SK-N-MC (cell line): Measurements from ENCODE around the gene EDNRA.

ENCODE experiments used
- DNase-seq: peaks from one replicate; pipeline ENCODE4 v3.0.0-alpha.2; 2011; ENCODE audit warnings: low read depth, low spot score
- H3K27ac ChIP-seq: fragments of 200-600 bp; sonication (generic); 2 replicates; pipeline ENCODE4 v1.5.1; 2016; ENCODE audit warnings: mixed run types
- H3K36me3 ChIP-seq: fragments of 200-600 bp; sonication (generic); 2 replicates; pipeline ENCODE4 v1.6.1; 2017; ENCODE audit warnings: antibody characterized with exemption, low read length, mixed read lengths; ENCODE audit not compliant: insufficient read depth
- H3K4me3 ChIP-seq: fragments of 200-600 bp; sonication (generic); 2 replicates; pipeline ENCODE4 v1.5.1; 2016
- H3K9ac ChIP-seq: fragments of 200-600 bp; sonication (generic); 2 replicates; pipeline ENCODE4 v1.8.0; 2017; ENCODE audit warnings: mixed run types, mixed read lengths; ENCODE audit not compliant: insufficient read length
- H3K9me3 ChIP-seq: fragments of 200-600 bp; sonication (generic); 2 replicates; pipeline ENCODE4 v1.6.1; 2017; ENCODE audit warnings: low read depth, mild to moderate bottlenecking, antibody characterized with exemption, low read length, moderate library complexity, mixed read lengths
- EZH2 ChIP-seq: fragments of 200-600 bp; sonication (generic); IDR thresholded peaks from one replicate; pipeline ENCODE4 v1.6.1; 2017; ENCODE audit warnings: antibody characterized with exemption
- FOXP2 ChIP-seq: optimal IDR thresholded peaks from 2 replicates; pipeline ENCODE3; 2011; ENCODE audit warnings: mild to moderate bottlenecking, moderate library complexity; ENCODE audit not compliant: insufficient read depth; ENCODE audit errors: extremely low read length, control extremely low read depth
- POLR2AphosphoS5 ChIP-seq: IDR thresholded peaks from 2 replicates; pipeline ENCODE4 v1.6.1; 2012; ENCODE audit warnings: mild to moderate bottlenecking, low read depth, low read length, borderline replicate concordance

EDNRA gene

GRCh38 chr4:147509386-147509785 is 28.5 kb downstream of the EDNRA start:
- Histone ChIP-seq H3K9me3 (no peaks in the 10 kb centered on the region), H3K36me3 (no peaks in the 10 kb centered on the region; the same call in 1 of the 2 replicates), H3K27ac (no peak overlapping the region), H3K9ac (no peak overlapping the region), H3K4me3 (no peak overlapping the region)
- DNase-seq, result no peak
- TF ChIP-seq POLR2AphosphoS5, result no peak
- no peak for TF ChIP-seq FOXP2
- no peak for TF ChIP-seq EZH2

GRCh38 chr4:147510962-147511668 is 30.2 kb downstream of the EDNRA start:
- Histone ChIP-seq H3K36me3 (no peaks in the 10 kb centered on the region; the same call in 1 of the 2 replicates), H3K27ac (peak overlapping the region; percentile 86), H3K9me3 (no peaks in the 10 kb centered on the region), H3K9ac (peak overlapping the region; percentile 58), H3K4me3 (peak overlapping the region; percentile 65)
- TF ChIP-seq EZH2, result no peak
- no peak for DNase-seq

GRCh38 chr4:147513091-147513490 is 32.2 kb downstream of the EDNRA start:
- H3K4me3 ChIP-seq, result peak overlapping the region; percentile 15
- no peak for DNase-seq
- no peak overlapping the region for H3K27ac ChIP-seq
- H3K9me3 ChIP-seq, result no peaks in the 10 kb centered on the region
- H3K36me3 ChIP-seq, result no peaks in the 10 kb centered on the region
- no peak for TF ChIP-seq FOXP2
- TF ChIP-seq POLR2AphosphoS5, result no peak
- H3K9ac ChIP-seq, result no peak overlapping the region

- peak; percentile 45; the same call in 1 of the 2 replicates for TF ChIP-seq POLR2AphosphoS5
- TF ChIP-seq FOXP2, result no peak
- no peak for TF ChIP-seq EZH2
- Histone ChIP-seq H3K27ac (peak overlapping the region; percentile 60; the same call in 1 of the 2 replicates), H3K9me3 (no peaks in the 10 kb centered on the region), H3K36me3 (no peaks in the 10 kb centered on the region), H3K4me3 (peak overlapping the region; percentile 15), H3K9ac (no peak overlapping the region)
- no peak for DNase-seq
Measured at GRCh38 chr4:147513952-147514351, 33.1 kb downstream of the EDNRA start.

- Histone ChIP-seq H3K9me3 (no peaks in the 10 kb centered on the region), H3K36me3 (no peaks in the 10 kb centered on the region), H3K4me3 (no peak overlapping the region), H3K9ac (no peak overlapping the region), H3K27ac (no peak overlapping the region)
- no peak for DNase-seq
- TF ChIP-seq EZH2 (no peak), POLR2AphosphoS5 (no peak), FOXP2 (no peak)
Measured at GRCh38 chr4:147515220-147515936, 34.5 kb downstream of the EDNRA start.

- Histone ChIP-seq H3K27ac (no peak overlapping the region), H3K9me3 (no peaks in the 10 kb centered on the region), H3K36me3 (no peaks in the 10 kb centered on the region), H3K4me3 (no peak overlapping the region), H3K9ac (no peak overlapping the region)
- DNase-seq, result no peak
- no peak for TF ChIP-seq EZH2
- no peak for TF ChIP-seq POLR2AphosphoS5
Measured at GRCh38 chr4:147516133-147516532, 35.2 kb downstream of the EDNRA start.

GRCh38 chr4:147518086-147518485 is 37.2 kb downstream of the EDNRA start:
- no peak overlapping the region; the same call in 1 of the 2 replicates for H3K4me3 ChIP-seq
- no peaks in the 10 kb centered on the region for H3K9me3 ChIP-seq
- peak overlapping the region; percentile 4 for H3K9ac ChIP-seq
- H3K36me3 ChIP-seq, result no peaks in the 10 kb centered on the region
- no peak for DNase-seq
- TF ChIP-seq POLR2AphosphoS5, result no peak
- no peak for TF ChIP-seq EZH2
- no peak for TF ChIP-seq FOXP2
- H3K27ac ChIP-seq, result peak overlapping the region; percentile 49

- TF ChIP-seq POLR2AphosphoS5 (no peak), FOXP2 (no peak), EZH2 (no peak)
- Histone ChIP-seq H3K9ac (no peak overlapping the region), H3K36me3 (no peaks in the 10 kb centered on the region), H3K4me3 (no peak overlapping the region), H3K9me3 (no peaks in the 10 kb centered on the region), H3K27ac (peak overlapping the region; percentile 49; the same call in 1 of the 2 replicates)
- no peak for DNase-seq
Measured at GRCh38 chr4:147518846-147519767, 38.2 kb downstream of the EDNRA start.
